GM12878 (cell line): ENCODE data around the gene GPSM1. TPM values are rescaled to one million over a fixed set of nuclear protein-coding genes. Genes with fewer than 3 reads are reported as not detected.

Experiments
- ATAC-seq: fragments of 200-7000 bp; cut with Tn5 transposase; 3 replicates; pipeline ENCODE4 v1.9.1; 2020; ENCODE audit warnings: mild to moderate bottlenecking, moderate library complexity
- BruUV-seq: library from RNA; stranded (reverse); fragments of 400-500 nt; replicated peaks from 2 replicates; lab custom pipeline; 2021; lab: Mats Ljungman, UMichigan
- CTCF ChIA-PET: fragments of 300-600 bp; sonication (Branson Sonifier 250); formaldehyde crosslinking; extraction: SDS; loops from one replicate; lab custom pipeline; 2021; ENCODE audit warnings: inconsistent platforms; lab: Yijun Ruan, JAX
- POLR2A ChIA-PET: fragments of 350-600 bp; formaldehyde crosslinking; extraction: SDS; loops from one replicate; lab custom pipeline; 2021; ENCODE audit warnings: inconsistent platforms; lab: Charles Lee
- RAD21 ChIA-PET: fragments of 300-600 bp; sonication (Branson Sonifier 250); formaldehyde crosslinking; loops from one replicate; lab custom pipeline; 2023; ENCODE audit warnings: antibody characterized with exemption; ENCODE audit not compliant: unreplicated experiment; lab: Charles Lee
- SMC1A ChIA-PET: fragments of 300-600 bp; sonication (Branson Sonifier 250); formaldehyde crosslinking; loops from one replicate; lab custom pipeline; 2023; ENCODE audit not compliant: unreplicated experiment, uncharacterized antibody; lab: Charles Lee
- DNase-seq: peaks from one replicate; pipeline ENCODE4 v3.0.0-alpha.2; 2011; ENCODE audit warnings: low read depth, low spot score
- FAIRE-seq: peaks from 3 replicates; lab custom pipeline; 2011; peaks lifted over from hg19 to GRCh38; lab: Jason Lieb, UNC
- H2AFZ ChIP-seq: 2 replicates; pipeline ENCODE4 v1.6.0; 2011; ENCODE audit warnings: low read depth, low read length, control low read depth; ENCODE audit not compliant: control insufficient read depth
- H3K27ac ChIP-seq: 2 replicates; pipeline ENCODE4 v1.5.1; 2011; ENCODE audit warnings: control low read depth; ENCODE audit not compliant: control insufficient read depth, insufficient read depth
- H3K27me3 ChIP-seq, 2 experiments: replicated peaks in 1 of 2; 2 replicates each; pipeline versions ENCODE4 v1.6.0 to v1.6.1; 2011; ENCODE audit warnings: low read length in 1 of 2; ENCODE audit not compliant: control insufficient read depth in 2 of 2, insufficient read depth in 2 of 2
- H3K36me3 ChIP-seq, 2 experiments: 2 replicates each; pipeline ENCODE4 v1.5.1; 2011; ENCODE audit warnings: low read length in 1 of 2; ENCODE audit not compliant: control insufficient read depth in 2 of 2, insufficient read depth in 2 of 2
- H3K4me1 ChIP-seq: 2 replicates; pipeline ENCODE4 v1.6.1; 2011; ENCODE audit warnings: mild to moderate bottlenecking, low read length, moderate library complexity, mixed read lengths; ENCODE audit not compliant: control insufficient read depth, insufficient read depth
- H3K4me2 ChIP-seq: 2 replicates; pipeline ENCODE4 v1.6.0; 2011; ENCODE audit warnings: control low read depth; ENCODE audit not compliant: control insufficient read depth, insufficient read depth
- H3K4me3 ChIP-seq: fragments of 200-600 bp; sonication (generic); 2 replicates; pipeline ENCODE4 v1.5.1; 2016
- H3K79me2 ChIP-seq: 2 replicates; pipeline ENCODE4 v1.6.0; 2011; ENCODE audit warnings: low read length; ENCODE audit not compliant: control insufficient read depth, insufficient read depth
- H3K9ac ChIP-seq: 2 replicates; pipeline ENCODE4 v1.8.0; 2011; ENCODE audit warnings: low read length, control low read depth, mixed read lengths; ENCODE audit not compliant: control insufficient read depth, insufficient read depth
- H3K9me3 ChIP-seq: replicated peaks from 3 replicates; pipeline ENCODE4 v1.5.1; 2011; ENCODE audit warnings: mild to moderate bottlenecking, low read length; ENCODE audit not compliant: control insufficient read depth, insufficient read depth
- H4K20me1 ChIP-seq: 2 replicates; pipeline ENCODE4 v1.6.0; 2011; ENCODE audit not compliant: control insufficient read depth, insufficient read depth
- CHD2 ChIP-seq: IDR thresholded peaks from 2 replicates; pipeline ENCODE4 v1.6.1; 2011; ENCODE audit warnings: low read depth, low read length, improper control_type of control experiment, borderline replicate concordance
- NFYA ChIP-seq: IDR thresholded peaks from 2 replicates; pipeline ENCODE4 v1.6.1; 2011; ENCODE audit warnings: low read depth, mild to moderate bottlenecking, low read length, improper control_type of control experiment, borderline replicate concordance
- POLR2A ChIP-seq: IDR thresholded peaks from 2 replicates; pipeline ENCODE4 v1.6.1; 2011; ENCODE audit warnings: low read depth, mild to moderate bottlenecking, low read length
- POLR2AphosphoS2 ChIP-seq: IDR thresholded peaks from 2 replicates; pipeline ENCODE4 v1.6.1; 2011; ENCODE audit warnings: low read depth, mild to moderate bottlenecking, low read length, improper control_type of control experiment, moderate library complexity
- RELA ChIP-seq: fragments of 450-650 bp; IDR thresholded peaks from 2 replicates; pipeline ENCODE4 v1.8.0; 2014; ENCODE audit warnings: borderline replicate concordance; ENCODE audit not compliant: partially characterized antibody
- SREBF2 ChIP-seq: IDR thresholded peaks from 2 replicates; pipeline ENCODE4 v1.6.1; 2012; ENCODE audit warnings: mild to moderate bottlenecking, low read length
- TCF7 ChIP-seq: IDR thresholded peaks from 2 replicates; pipeline ENCODE4 v1.6.1; 2014; ENCODE audit warnings: antibody characterized with exemption, borderline replicate concordance
- USF1 ChIP-seq: IDR thresholded peaks from 2 replicates; pipeline ENCODE4 v1.6.1; 2011; ENCODE audit warnings: borderline replicate concordance, low read depth, mild to moderate bottlenecking, moderate library complexity, mixed read lengths, low read length; ENCODE audit not compliant: insufficient read depth; ENCODE audit errors: extremely low read length
- ZNF207 ChIP-seq: fragments of 450-650 bp; IDR thresholded peaks from 2 replicates; pipeline ENCODE4 v1.6.1; 2014; ENCODE audit warnings: antibody characterized with exemption, mild to moderate bottlenecking, borderline replicate concordance
- ZNF217 ChIP-seq: fragments of 450-650 bp; IDR thresholded peaks from 2 replicates; pipeline ENCODE4 v1.6.1; 2017; ENCODE audit warnings: antibody characterized with exemption, mild to moderate bottlenecking
- ZZZ3 ChIP-seq: IDR thresholded peaks from 2 replicates; pipeline ENCODE4 v1.6.1; 2011; ENCODE audit warnings: low read depth; ENCODE audit not compliant: control insufficient read depth, insufficient read length
- WGBS: methylation state at CpG from one replicate; pipeline ENCODE4 v1.1.6; 2016; ENCODE audit warnings: low lambda C conversion rate; ENCODE audit not compliant: insufficient replicate concordance, insufficient coverage; ENCODE audit errors: missing lambda C conversion rate; 5-methylcytosine and 5-hydroxymethylcytosine counted together
- in situ Hi-C: fragments of 300-500 bp; cut with MboI; formaldehyde crosslinking; loops from 9 replicates; pipeline ENCODE4 v1.14.3; 2018; ENCODE audit warnings: mixed read lengths
- intact Hi-C: fragments of 100-400 bp; cut with micrococcal nuclease; formaldehyde crosslinking; loops from one replicate; pipeline ENCODE4 v1.14.2; 2022; ENCODE audit not compliant: unreplicated experiment
- polyA plus RNA-seq, 11 experiments: library from polyadenylated mRNA; depleted of rRNA in 4 of 11; unstranded in 6 of 11; stranded (reverse) in 5 of 11; fragments of >200 nt; fragmentation: Nextera tagmentation in 4 of 11; fragmentation: Illumina TruSeq in 1 of 11; extraction: Ambion mirVana in 4 of 11; extraction: Trizol in 1 of 11; gene quantifications; 1 replicate in 1 of 11; 2 replicates in 10 of 11; pipeline versions ENCODE4 v1.2.1 to v1.2.3, GENCODE V29; 2011 to 2016; ENCODE audit warnings: inconsistent platforms in 2 of 11, missing spikeins in 2 of 11, low read depth in 1 of 11
- total RNA-seq, 4 experiments: library from RNA; depleted of rRNA in 3 of 4; stranded (reverse); fragments of >200 nt in 3 of 4; fragmentation: Illumina TruSeq in 1 of 4; extraction: Trizol in 1 of 4; gene quantifications; 2 replicates each; pipeline versions ENCODE4 v1.2.1 to v1.2.3, GENCODE V29; 2013 to 2021

The GPSM1 gene
- total and polyA plus RNA-seq, 10 of the 15 experiments (the other 5 are each of a cell fraction or from before 2014, with no cell fraction given) = 0.04 to 0.10 (median 0.10) TPM; not detected in 7

GRCh38 chr9:136376457-136376856 lies 49.1 kb downstream of the GPSM1 start:
- H3K9ac ChIP-seq = no peak overlapping the region
- H3K36me3 ChIP-seq = peaks cover 0 to 17% of the 10 kb centered on the region in 2 experiments; a peak in 3 of 4 replicates
- ChIA-PET CTCF (no interaction called here), POLR2A (no interaction called here), RAD21 (no interaction called here), SMC1A (no interaction called here)
- 0 out of 2 replicates have a peak, but pooled peaks cover 4% of the 10 kb centered on the region for H3K4me1 ChIP-seq
- TF ChIP-seq RELA = no peak
- no peak for TF ChIP-seq ZZZ3
- TF ChIP-seq POLR2AphosphoS2 = 0 out of 2 replicates have a peak, but pooled peaks have one; percentile 26
- no peak for TF ChIP-seq NFYA
- TF ChIP-seq POLR2A = peak; percentile 55
- TF ChIP-seq CHD2 = no peak
- TF ChIP-seq TCF7 = no peak
- no peak for TF ChIP-seq SREBF2
- no peaks in the 10 kb centered on the region for H3K9me3 ChIP-seq
- no peak overlapping the region for H3K4me3 ChIP-seq
- no peak overlapping the region for H3K27ac ChIP-seq
- H3K4me2 ChIP-seq = no peak overlapping the region
- in situ Hi-C loops = no loop called here
- WGBS = 61% methylated on average over 8 of the region's 8 CpGs
- intact Hi-C loops = no loop called here
- H2AFZ ChIP-seq = no peak overlapping the region
- no peak for DNase-seq
- H4K20me1 ChIP-seq = no peaks in the 10 kb centered on the region
- no peaks in the 10 kb centered on the region for H3K79me2 ChIP-seq
- no TSS peak for BruUV-seq
- ATAC-seq = no peak
- no peak for FAIRE-seq
- no peaks in the 10 kb centered on the region for H3K27me3 ChIP-seq

- FAIRE-seq (no peak), ATAC-seq (no peak), DNase-seq (no peak)
- no peak overlapping the region for H3K9ac ChIP-seq
- no peaks in the 10 kb centered on the region for H3K4me1 ChIP-seq
- H3K4me2 ChIP-seq = no peak overlapping the region
- POLR2A ChIA-PET = no interaction called here
- CTCF ChIA-PET = no interaction called here
- in situ Hi-C loops = no loop called here
- no peaks in the 10 kb centered on the region for H3K27me3 ChIP-seq
- no peaks in the 10 kb centered on the region for H3K9me3 ChIP-seq
- intact Hi-C loops = no loop called here
- RAD21 ChIA-PET = no interaction called here
- BruUV-seq = no TSS peak
- peaks cover 0 to 24% of the 10 kb centered on the region in 2 experiments; a peak in 3 of 4 replicates for H3K36me3 ChIP-seq
- WGBS = 82% methylated on average over 32 of the region's 32 CpGs
- no peaks in the 10 kb centered on the region for H4K20me1 ChIP-seq
- H3K27ac ChIP-seq = no peak overlapping the region
- SMC1A ChIA-PET = no interaction called here
- no peak overlapping the region for H3K4me3 ChIP-seq
- TF ChIP-seq POLR2A (peak; percentile 40), ZNF207 (no peak), USF1 (peak; percentile 7), ZNF217 (no peak)
- TF ChIP-seq, all 136 proteins: peak for 2
- Histone ChIP-seq H2AFZ (no peak overlapping the region), H3K79me2 (no peaks in the 10 kb centered on the region)
Observed at GRCh38 chr9:136377341-136378169, 50.2 kb downstream of the GPSM1 start.
